ENCODE measurements around the gene NEURL3.

- TF ChIP-seq CTCF (IDR thresholded peaks at IDR 0.05; ENCODE audit: extremely low read depth in 1 of 2, insufficient read depth in 1 of 2, low read depth in 1 of 2, low read length in 2 of 2) (no peak), POLR2A (IDR thresholded peaks at IDR 0.05; ENCODE audit: low read depth, low read length) (no peak), JUN (IDR thresholded peaks at IDR 0.05; ENCODE audit: borderline replicate concordance, insufficient read depth, insufficient read length, low read depth) (no peak)
Measured at GRCh38 chr2:96498021-96498431, 7.1 kb downstream of the NEURL3 start.

All from endothelial cell of umbilical vein (primary cell).